Gastroesophageal sphincter (tissue), 4 donors: ENCODE results near the gene PGLYRP3. TPM values are rescaled to one million over a fixed set of nuclear protein-coding genes. Genes with fewer than 3 reads are reported as not detected.

Experiments
- ATAC-seq: fragments of 150-250 bp; one replicate; pipeline ENCODE4 v1.9.1; 2016; ENCODE audit warnings: mild to moderate bottlenecking, moderate library complexity
- H3K27ac ChIP-seq, 4 donors: fragments of 200-600 bp; sonication (generic) in 3 of 4; 1 replicate in 3 of 4; 2 replicates in 1 of 4; pipeline ENCODE4 v1.5.1; 2016 to 2019
- H3K27me3 ChIP-seq: fragments of 200-600 bp; sonication (generic); one replicate; pipeline ENCODE4 v1.5.1; 2019
- H3K36me3 ChIP-seq, 2 donors: fragments of 200-600 bp; sonication (generic); one replicate each; pipeline ENCODE4 v1.5.1; 2019; ENCODE audit warnings: control low read depth in 1 of 2
- H3K4me1 ChIP-seq, 3 donors: fragments of 200-600 bp; sonication (generic); 1 replicate in 2 of 3; 2 replicates in 1 of 3; pipeline ENCODE4 v1.5.1; 2016 to 2019; ENCODE audit warnings: control low read depth in 2 of 3
- H3K4me3 ChIP-seq, 2 donors: fragments of 200-600 bp; sonication (generic); one replicate each; pipeline ENCODE4 v1.5.1; 2019; ENCODE audit warnings: mild to moderate bottlenecking in 1 of 2, moderate library complexity in 1 of 2
- H3K9me3 ChIP-seq, 3 donors: fragments of 200-600 bp; sonication (generic); one replicate each; pipeline ENCODE4 v1.5.1; 2017 to 2019; ENCODE audit warnings: control low read depth in 2 of 3
- CTCF ChIP-seq, 4 experiments: fragments of 200-600 bp in 2 of 4; fragments of 450-650 bp in 2 of 4; sonication (generic) in 1 of 4; IDR thresholded peaks; one replicate each; pipeline ENCODE4 v1.5.1; 2017 to 2019; ENCODE audit warnings: antibody characterized with exemption in 4 of 4, mild to moderate bottlenecking in 2 of 4, moderate library complexity in 2 of 4
- EP300 ChIP-seq: sonication (generic); formaldehyde crosslinking; IDR thresholded peaks from one replicate; pipeline ENCODE4 v1.6.1; 2017; ENCODE audit warnings: antibody characterized with exemption, mild to moderate bottlenecking
- POLR2A ChIP-seq, 2 donors: fragments of 450-650 bp; IDR thresholded peaks; one replicate each; pipeline ENCODE4 v1.6.1; 2017; ENCODE audit warnings: antibody characterized with exemption in 2 of 2, mild to moderate bottlenecking in 2 of 2, moderate library complexity in 1 of 2
- POLR2AphosphoS5 ChIP-seq: sonication (generic); formaldehyde crosslinking; IDR thresholded peaks from one replicate; pipeline ENCODE4 v1.6.1; 2017; ENCODE audit warnings: antibody characterized with exemption
- WGBS, 2 donors: methylation state at CpG; one replicate each; pipeline ENCODE4 v1.1.5; 2018; ENCODE audit warnings: low coverage in 1 of 2; 5-methylcytosine and 5-hydroxymethylcytosine counted together
- total RNA-seq, 4 donors: library from RNA; depleted of rRNA; stranded (reverse); fragments of >200 nt; gene quantifications; one replicate each; pipeline ENCODE4 v1.1.0, GENCODE V29; 2016

Gene PGLYRP3
- total RNA-seq, 4 donors from 2014 or later, result 0.45 TPM; not detected in 3

GRCh38 chr1:153360190-153360589 is 47.4 kb upstream of the PGLYRP3 start:
- ATAC-seq, result no peak
- H3K27me3 ChIP-seq, result peaks cover 11% of the 10 kb centered on the region
- H3K4me1 ChIP-seq, result no peaks in the 10 kb centered on the region
- TF ChIP-seq EP300, result no peak
- no peak for TF ChIP-seq CTCF (IDR thresholded peaks at IDR 0.05)
- no peak for TF ChIP-seq POLR2AphosphoS5
- no peak for TF ChIP-seq POLR2A (IDR thresholded peaks at IDR 0.05)
- H3K27ac ChIP-seq, result no peak overlapping the region
- H3K4me3 ChIP-seq, result no peak overlapping the region
- 84 to 85% methylated on average over 2 of the region's 2 CpGs for whole genome bisulfite sequencing, 2 donors
- no peaks in the 10 kb centered on the region for H3K36me3 ChIP-seq
- H3K9me3 ChIP-seq, result no peaks in the 10 kb centered on the region

GRCh38 chr1:153359241-153359640 is 46.5 kb upstream of the PGLYRP3 start:
- Histone ChIP-seq H3K4me1 (no peaks in the 10 kb centered on the region), H3K4me3 (no peak overlapping the region), H3K36me3 (no peaks in the 10 kb centered on the region), H3K9me3 (no peaks in the 10 kb centered on the region), H3K27me3 (peaks cover 12% of the 10 kb centered on the region), H3K27ac (no peak overlapping the region)
- WGBS, 2 donors, result 80 to 100% methylated on average over 3 to 4 of the region's 6 CpGs
- TF ChIP-seq EP300 (no peak), POLR2A (IDR thresholded peaks at IDR 0.05) (no peak), CTCF (IDR thresholded peaks at IDR 0.05) (no peak), POLR2AphosphoS5 (no peak)
- no peak for ATAC-seq

GRCh38 chr1:153358691-153358975 is 45.9 kb upstream of the PGLYRP3 start:
- Histone ChIP-seq H3K4me1 (no peaks in the 10 kb centered on the region), H3K36me3 (no peaks in the 10 kb centered on the region), H3K4me3 (no peak overlapping the region), H3K27ac (no peak overlapping the region), H3K27me3 (peaks cover 17% of the 10 kb centered on the region), H3K9me3 (no peaks in the 10 kb centered on the region)
- 72 to 93% methylated on average over 3 of the region's 3 CpGs for WGBS, 2 donors
- ATAC-seq, result no peak
- TF ChIP-seq POLR2A (IDR thresholded peaks at IDR 0.05) (no peak), CTCF (IDR thresholded peaks at IDR 0.05) (no peak), EP300 (no peak), POLR2AphosphoS5 (no peak)

GRCh38 chr1:153357853-153358690 is 45.3 kb upstream of the PGLYRP3 start, which contains the start of gene S100A9:
S100A9 (plus strand) TSS chr1:153357854; CDS start chr1:153358284, 430 bp downstream.
- 72 to 79% methylated on average over 3 to 5 of the region's 11 CpGs for WGBS, 2 donors
- H3K4me1 ChIP-seq, result no peaks in the 10 kb centered on the region
- H3K27me3 ChIP-seq, result peaks cover 23% of the 10 kb centered on the region
- no peak within 1 kb of the TSS for H3K4me3 ChIP-seq
- no peak for ATAC-seq
- H3K9me3 ChIP-seq, result no peaks in the 10 kb centered on the region
- H3K36me3 ChIP-seq, result no peaks in the 10 kb centered on the region
- TF ChIP-seq POLR2A (IDR thresholded peaks at IDR 0.05) (peak; percentile 20 to 36), POLR2AphosphoS5 (no peak)
- peak within 1 kb of the TSS in 2 of 4 donors; percentile 10 to 17 for H3K27ac ChIP-seq

- no peaks in the 10 kb centered on the region for H3K36me3 ChIP-seq
- H3K4me3 ChIP-seq, result no peak overlapping the region
- peak overlapping the region in 1 of 4 donors; percentile 17 for H3K27ac ChIP-seq
- TF ChIP-seq POLR2AphosphoS5 (no peak), EP300 (no peak), POLR2A (IDR thresholded peaks at IDR 0.05) (no peak), CTCF (IDR thresholded peaks at IDR 0.05) (no peak)
- H3K9me3 ChIP-seq, result no peaks in the 10 kb centered on the region
- ATAC-seq, result peak; percentile 64
- peaks cover 24% of the 10 kb centered on the region for H3K27me3 ChIP-seq
- WGBS, 2 donors, result 51 to 73% methylated on average over 2 to 6 of the region's 10 CpGs
- no peaks in the 10 kb centered on the region for H3K4me1 ChIP-seq
Observed at GRCh38 chr1:153357076-153357852, 44.5 kb upstream of the PGLYRP3 start.
